Measurements from ENCODE around the gene MFF. TPM values are rescaled to one million over a fixed set of nuclear protein-coding genes. Genes with fewer than 3 reads are reported as not detected.
"Not testable (repeated sequence)": the region's sequence is repeated elsewhere in the genome, so short reads cannot be mapped to it uniquely, and the experiment has no call there.

MFF gene
- total RNA-seq, 4 donors from 2014 or later = 98.1 to 124 (median 103) TPM

- Histone ChIP-seq H3K36me3 (no peaks in the 10 kb centered on the region), H3K9me3 (no peaks in the 10 kb centered on the region), H3K4me1 (no peaks in the 10 kb centered on the region), H3K4me3 (no peak overlapping the region), H3K27ac (no peak overlapping the region), H3K27me3 (no peaks in the 10 kb centered on the region)
- 83 to 88% methylated on average over 4 of the region's 4 CpGs for WGBS, 2 donors
- no peak for TF ChIP-seq EP300 (IDR thresholded peaks at IDR 0.05)
- no peak for TF ChIP-seq CTCF (IDR thresholded peaks at IDR 0.05)
- no peak for TF ChIP-seq POLR2A (IDR thresholded peaks at IDR 0.05)
- no peak for DNase-seq (ENCODE audit: low spot score in 2 of 2)
These were observed 53.3 kb downstream of the MFF start for GRCh38 chr2:227378371-227378782.

GRCh38 chr2:227379095-227379494 lies 54.0 kb downstream of the MFF start, which contains the start of gene TM4SF20:
TM4SF20 (minus strand) TSS chr2:227379306; CDS start chr2:227379268, 38 bp downstream.
- 86 to 91% methylated on average over 4 of the region's 4 CpGs for WGBS, 2 donors
- TF ChIP-seq CTCF (IDR thresholded peaks at IDR 0.05) (no peak), EP300 (IDR thresholded peaks at IDR 0.05) (no peak), POLR2A (IDR thresholded peaks at IDR 0.05) (no peak)
- no peaks in the 10 kb centered on the region for H3K36me3 ChIP-seq

GRCh38 chr2:227382241-227382835 lies 57.3 kb downstream of the MFF start:
- H3K4me1 ChIP-seq; H3K36me3 ChIP-seq; H3K27me3 ChIP-seq; DNase-seq (ENCODE audit: low spot score in 2 of 2); H3K4me3 ChIP-seq; H3K27ac ChIP-seq; H3K9me3 ChIP-seq: not testable (repeated sequence)
- WGBS, 2 donors = 89 to 90% methylated on average over 2 of the region's 2 CpGs

More at GRCh38 chr2:227379095-227379494, 54.0 kb downstream of the MFF start, which contains the start of gene TM4SF20:
- H3K4me1 ChIP-seq = no peaks in the 10 kb centered on the region
- H3K27me3 ChIP-seq = no peaks in the 10 kb centered on the region
- no peak for DNase-seq (ENCODE audit: low spot score in 2 of 2)
- no peak within 1 kb of the TSS for H3K27ac ChIP-seq
- H3K4me3 ChIP-seq = no peak within 1 kb of the TSS
- no peaks in the 10 kb centered on the region for H3K9me3 ChIP-seq

- no peak for DNase-seq (ENCODE audit: low spot score in 2 of 2)
- 44 to 55% methylated on average over 3 of the region's 3 CpGs for WGBS, 2 donors
- Histone ChIP-seq H3K27ac (no peak overlapping the region), H3K36me3 (no peaks in the 10 kb centered on the region), H3K4me3 (no peak overlapping the region), H3K9me3 (no peaks in the 10 kb centered on the region), H3K4me1 (no peaks in the 10 kb centered on the region), H3K27me3 (no peaks in the 10 kb centered on the region)
- TF ChIP-seq POLR2A (IDR thresholded peaks at IDR 0.05) = no peak
- no peak for TF ChIP-seq EP300 (IDR thresholded peaks at IDR 0.05)
- no peak for TF ChIP-seq CTCF (IDR thresholded peaks at IDR 0.05)
These were observed 58.6 kb downstream of the MFF start for GRCh38 chr2:227383686-227384085.

GRCh38 chr2:227386630-227387029 lies 61.6 kb downstream of the MFF start:
- no peak overlapping the region for H3K27ac ChIP-seq
- no peaks in the 10 kb centered on the region for H3K9me3 ChIP-seq
- no peak overlapping the region for H3K4me3 ChIP-seq
- no peak for DNase-seq (ENCODE audit: low spot score in 2 of 2)
- H3K36me3 ChIP-seq = no peaks in the 10 kb centered on the region
- 87 to 89% methylated on average over 6 of the region's 6 CpGs for WGBS, 2 donors
- no peaks in the 10 kb centered on the region for H3K4me1 ChIP-seq
- H3K27me3 ChIP-seq = no peaks in the 10 kb centered on the region
- no peak for TF ChIP-seq CTCF (IDR thresholded peaks at IDR 0.05)
- no peak for TF ChIP-seq EP300 (IDR thresholded peaks at IDR 0.05)

GRCh38 chr2:227387583-227387982 lies 62.5 kb downstream of the MFF start, which contains the start of gene SCYGR1:
SCYGR1 (minus strand) TSS chr2:227387949; CDS start chr2:227387949, 0 bp downstream.
- 89 to 100% methylated on average over 3 of the region's 7 CpGs for WGBS, 2 donors
- H3K27me3 ChIP-seq; H3K9me3 ChIP-seq; H3K36me3 ChIP-seq; H3K4me1 ChIP-seq; H3K4me3 ChIP-seq; H3K27ac ChIP-seq; DNase-seq (ENCODE audit: low spot score in 2 of 2): not testable (repeated sequence)
